NB4 (cell line): ENCODE results near the gene CBX4.

Experiments used
- CTCF ChIP-seq: IDR thresholded peaks from one replicate; pipeline ENCODE4 v1.5.1; 2012; ENCODE audit warnings: low read depth, low read length
- MAX ChIP-seq: IDR thresholded peaks from 2 replicates; pipeline ENCODE4 v1.6.1; 2011; ENCODE audit warnings: low read depth, low read length
- MYC ChIP-seq: IDR thresholded peaks from 2 replicates; pipeline ENCODE4 v1.6.1; 2011; ENCODE audit warnings: low read depth, low read length
- POLR2A ChIP-seq: IDR thresholded peaks from 2 replicates; pipeline ENCODE4 v1.6.1; 2011; ENCODE audit warnings: mild to moderate bottlenecking; ENCODE audit not compliant: insufficient read length; ENCODE audit errors: extremely low read depth

GRCh38 chr17:79803997-79804855, 35.0 kb downstream of the CBX4 start:
- peak; percentile 48 for TF ChIP-seq POLR2A
- TF ChIP-seq MAX, result peak; percentile 60
- no peak for TF ChIP-seq CTCF
- TF ChIP-seq MYC, result peak; percentile 63
